Keratinocyte (primary cell): ENCODE data around the gene RET. TPM values are rescaled to one million over a fixed set of nuclear protein-coding genes. Genes with fewer than 3 reads are reported as not detected.

Experiments
- DNase-seq: peaks from one replicate; pipeline ENCODE4 v3.0.0-alpha.2; 2011; ENCODE audit warnings: low read depth, missing footprints, low spot score
- FAIRE-seq: peaks from 2 replicates; lab custom pipeline; 2011; peaks lifted over from hg19 to GRCh38; lab: Jason Lieb, UNC
- H2AFZ ChIP-seq: 2 replicates; pipeline ENCODE4 v1.6.0; 2012; ENCODE audit warnings: low read length, control low read depth, inconsistent platforms; ENCODE audit not compliant: control insufficient read depth
- H3K27ac ChIP-seq: 2 replicates; pipeline ENCODE4 v1.5.1; 2011; ENCODE audit warnings: low read length; ENCODE audit not compliant: control insufficient read depth, insufficient read depth
- H3K27me3 ChIP-seq: 3 replicates; pipeline ENCODE4 v1.6.0; 2011; ENCODE audit warnings: low read length; ENCODE audit not compliant: control insufficient read depth, insufficient read depth; ENCODE audit errors: extremely low read depth
- H3K36me3 ChIP-seq, 2 experiments: 2 replicates in 1 of 2; 3 replicates in 1 of 2; pipeline ENCODE4 v1.5.1; 2011; ENCODE audit warnings: low read length in 2 of 2, mild to moderate bottlenecking in 1 of 2; ENCODE audit not compliant: control insufficient read depth in 2 of 2, insufficient read depth in 2 of 2; ENCODE audit errors: extremely low read depth in 1 of 2
- H3K4me1 ChIP-seq: 3 replicates; pipeline ENCODE4 v1.5.1; 2011; ENCODE audit warnings: low read length; ENCODE audit not compliant: control insufficient read depth, insufficient read depth; ENCODE audit errors: extremely low read depth
- H3K4me2 ChIP-seq: 3 replicates; pipeline ENCODE4 v1.6.0; 2011; ENCODE audit warnings: low read depth, low read length; ENCODE audit not compliant: control insufficient read depth, insufficient read depth; ENCODE audit errors: extremely low read depth
- H3K4me3 ChIP-seq, 3 experiments: fragments of 200-600 bp in 1 of 3; sonication (generic) in 1 of 3; 2 replicates in 2 of 3; 3 replicates in 1 of 3; pipeline ENCODE4 v1.5.1; 2011 to 2016; ENCODE audit warnings: low read length in 3 of 3, mild to moderate bottlenecking in 3 of 3, control low read depth in 2 of 3, inconsistent platforms in 1 of 3, low read depth in 1 of 3, mixed read lengths in 1 of 3, mixed run types in 1 of 3, moderate library complexity in 1 of 3; ENCODE audit not compliant: control insufficient read depth in 2 of 3, insufficient read depth in 2 of 3; ENCODE audit errors: extremely low read depth in 1 of 3
- H3K79me2 ChIP-seq: 2 replicates; pipeline ENCODE4 v1.6.0; 2012; ENCODE audit warnings: low read length; ENCODE audit not compliant: control insufficient read depth, insufficient read depth
- H3K9ac ChIP-seq: 3 replicates; pipeline ENCODE4 v1.6.0; 2011; ENCODE audit warnings: low read length; ENCODE audit not compliant: control insufficient read depth, insufficient read depth; ENCODE audit errors: extremely low read depth
- H3K9me1 ChIP-seq: 3 replicates; pipeline ENCODE4 v1.6.0; 2011; ENCODE audit warnings: low read length; ENCODE audit not compliant: control insufficient read depth, insufficient read depth; ENCODE audit errors: extremely low read depth
- H3K9me3 ChIP-seq: 2 replicates; pipeline ENCODE4 v1.5.1; 2012; ENCODE audit warnings: low read depth, low read length; ENCODE audit not compliant: control insufficient read depth
- H4K20me1 ChIP-seq: 3 replicates; pipeline ENCODE4 v1.6.0; 2011; ENCODE audit warnings: low read length; ENCODE audit not compliant: control insufficient read depth, insufficient read depth; ENCODE audit errors: extremely low read depth
- CTCF ChIP-seq, 3 experiments: IDR thresholded peaks in 1 of 3; conservative IDR thresholded peaks in 1 of 3; optimal IDR thresholded peaks in 1 of 3; 2 replicates in 2 of 3; 3 replicates in 1 of 3; pipeline versions ENCODE3 to v1.5.1; 2011; ENCODE audit warnings: low read length in 3 of 3, mild to moderate bottlenecking in 3 of 3, moderate library complexity in 2 of 3, control low read depth in 1 of 3, inconsistent platforms in 1 of 3; ENCODE audit not compliant: insufficient read depth in 2 of 3; ENCODE audit errors: extremely low read depth in 1 of 3
- EZH2 ChIP-seq: IDR thresholded peaks from one replicate; pipeline ENCODE4 v1.6.1; 2012; ENCODE audit warnings: inconsistent platforms, mild to moderate bottlenecking, low read length, moderate library complexity
- dilution Hi-C: fragments of 300-500 bp; cut with MboI; formaldehyde crosslinking; loops from one replicate; pipeline ENCODE4 v1.7.0; 2020; ENCODE audit warnings: low sequenced_read_pairs; ENCODE audit not compliant: extremely low pct_ligation_motif_present
- polyA plus RNA-seq, 5 experiments: library from polyadenylated mRNA; depleted of rRNA in 3 of 5; stranded (reverse) in 3 of 5; stranded (forward) in 1 of 5; unstranded in 1 of 5; fragments of >200 nt; gene quantifications; 1 replicate in 1 of 5; 2 replicates in 3 of 5; 3 replicates in 1 of 5; pipeline versions ENCODE4 v1.2.1 to v1.2.3, GENCODE V29; 2011 to 2012; ENCODE audit warnings: missing spikeins in 2 of 5, low read depth in 1 of 5, low replicate concordance in 1 of 5

Gene RET
- polyA plus RNA-seq, 1 donor (not counting 4 experiments of a cell fraction or from before 2014, with no cell fraction given), result 0.21 TPM

- no peak for TF ChIP-seq EZH2
- no peak for TF ChIP-seq CTCF (optimal IDR thresholded peaks at IDR 0.05 in 1 of 3, IDR thresholded peaks at IDR 0.05 in 1 of 3, conservative IDR thresholded peaks at IDR 0.05 in 1 of 3; ENCODE audit: extremely low read depth in 1 of 3, insufficient read depth in 2 of 3, low read length in 3 of 3)
- H3K4me2 ChIP-seq, result no peak overlapping the region
- dilution Hi-C loops, result no loop called here
Measured at GRCh38 chr10:43073721-43074120, 3.1 kb upstream of the RET start.

GRCh38 chr10:43074409-43074808 is 2.5 kb upstream of the RET start:
- H3K36me3 ChIP-seq, result no peaks in the 10 kb centered on the region
- H3K9ac ChIP-seq, result no peak overlapping the region
- H3K27me3 ChIP-seq, result peaks cover 30% of the 10 kb centered on the region
- no peak overlapping the region for H2AFZ ChIP-seq
- no peak for FAIRE-seq
- H3K4me1 ChIP-seq, result no peaks in the 10 kb centered on the region
- no peak overlapping the region for H3K27ac ChIP-seq
- H3K4me2 ChIP-seq, result no peak overlapping the region
- dilution Hi-C loops, result no loop called here
- H3K4me3 ChIP-seq, result no peak overlapping the region
- no peak for DNase-seq
- no peaks in the 10 kb centered on the region for H3K9me1 ChIP-seq
- no peaks in the 10 kb centered on the region for H4K20me1 ChIP-seq
- H3K9me3 ChIP-seq, result no peaks in the 10 kb centered on the region
- no peak for TF ChIP-seq EZH2
- TF ChIP-seq CTCF (optimal IDR thresholded peaks at IDR 0.05 in 1 of 3, IDR thresholded peaks at IDR 0.05 in 1 of 3, conservative IDR thresholded peaks at IDR 0.05 in 1 of 3; ENCODE audit: extremely low read depth in 1 of 3, insufficient read depth in 2 of 3, low read length in 3 of 3), result no peak
- no peaks in the 10 kb centered on the region for H3K79me2 ChIP-seq

More at GRCh38 chr10:43073721-43074120, 3.1 kb upstream of the RET start:
- H3K27ac ChIP-seq, result no peak overlapping the region
- no peaks in the 10 kb centered on the region for H3K9me1 ChIP-seq
- H3K9ac ChIP-seq, result no peak overlapping the region
- H3K27me3 ChIP-seq, result peaks cover 24% of the 10 kb centered on the region
- no peaks in the 10 kb centered on the region for H4K20me1 ChIP-seq
- no peak for FAIRE-seq
- H3K79me2 ChIP-seq, result no peaks in the 10 kb centered on the region
- no peak overlapping the region for H2AFZ ChIP-seq
- no peaks in the 10 kb centered on the region for H3K4me1 ChIP-seq
- no peak for DNase-seq
- no peak overlapping the region for H3K4me3 ChIP-seq
- H3K9me3 ChIP-seq, result no peaks in the 10 kb centered on the region
- H3K36me3 ChIP-seq, result no peaks in the 10 kb centered on the region
